AG08396 (cell line): ENCODE data around the gene RHOBTB3.

Experiments used
- DNase-seq: peaks from one replicate; pipeline ENCODE4 v3.0.0; 2012; ENCODE audit warnings: low spot score, mixed read lengths

Gene RHOBTB3

DNA sequence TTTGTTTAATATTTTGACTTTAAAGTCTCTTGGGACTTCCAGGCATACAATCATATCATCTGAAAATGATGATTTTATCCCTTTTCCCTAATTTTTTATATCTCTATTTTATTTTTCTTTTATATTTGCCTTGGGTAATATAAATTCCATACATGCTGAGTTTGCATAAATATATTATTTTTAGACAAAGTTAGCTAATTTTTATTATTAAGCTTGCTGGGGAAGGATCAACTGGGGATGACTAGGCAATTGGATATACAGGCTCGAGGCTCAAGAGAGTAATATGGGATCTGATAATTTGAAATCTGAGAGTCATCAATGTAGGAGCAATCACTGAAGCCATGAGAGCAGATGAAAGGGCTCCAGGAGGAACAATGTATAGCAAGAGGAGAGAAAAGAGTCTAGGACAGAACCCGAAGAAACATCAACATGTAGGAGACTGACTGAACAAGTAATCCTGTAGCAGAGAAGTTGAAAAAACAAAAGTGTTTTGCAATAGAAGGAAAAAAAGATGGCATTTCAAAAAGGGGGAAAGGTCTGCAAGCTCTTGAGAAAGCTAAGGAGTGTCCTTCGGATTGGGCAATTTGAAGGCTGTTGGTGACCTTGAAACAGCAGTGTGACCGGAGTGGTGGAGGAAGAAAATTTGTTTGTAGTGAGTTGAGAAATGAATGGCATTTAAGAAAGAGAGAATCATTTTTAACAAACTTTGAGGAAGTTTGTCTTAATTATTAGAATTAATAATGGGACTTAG, 17.0 kb upstream of the RHOBTB3 start:
- no peak for DNase-seq

DNA sequence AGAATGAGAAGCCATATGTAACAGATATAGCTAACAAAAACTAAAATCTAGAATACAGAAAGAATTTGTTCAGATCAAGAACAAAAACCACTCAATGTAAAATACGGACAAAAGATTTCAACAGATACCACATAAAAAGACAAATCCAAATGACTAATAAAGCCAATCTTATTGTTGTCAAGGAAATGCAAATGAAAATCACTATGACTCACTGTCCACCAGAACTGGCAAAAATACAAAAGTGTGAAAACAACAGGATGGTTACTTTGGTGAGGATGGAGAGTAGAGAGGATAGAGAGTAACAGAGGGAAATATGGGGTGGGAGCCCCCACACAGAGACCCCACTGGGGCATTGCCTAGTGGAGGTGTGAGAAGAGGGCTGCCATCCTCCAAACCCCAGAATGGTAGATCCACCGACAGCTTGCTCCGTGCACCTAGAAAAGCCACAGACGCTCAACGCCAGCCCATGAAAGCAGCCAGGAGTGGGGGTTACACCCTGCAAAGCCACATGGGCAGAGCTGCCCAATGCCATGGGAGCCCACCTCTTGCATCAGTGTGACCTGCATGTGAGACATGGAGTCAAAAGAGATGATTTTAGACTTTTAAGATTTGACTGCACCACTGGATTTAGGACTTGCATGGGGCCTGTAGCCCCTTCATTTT, 15.2 kb upstream of the RHOBTB3 start:
- peak; percentile 27 for DNase-seq

DNA sequence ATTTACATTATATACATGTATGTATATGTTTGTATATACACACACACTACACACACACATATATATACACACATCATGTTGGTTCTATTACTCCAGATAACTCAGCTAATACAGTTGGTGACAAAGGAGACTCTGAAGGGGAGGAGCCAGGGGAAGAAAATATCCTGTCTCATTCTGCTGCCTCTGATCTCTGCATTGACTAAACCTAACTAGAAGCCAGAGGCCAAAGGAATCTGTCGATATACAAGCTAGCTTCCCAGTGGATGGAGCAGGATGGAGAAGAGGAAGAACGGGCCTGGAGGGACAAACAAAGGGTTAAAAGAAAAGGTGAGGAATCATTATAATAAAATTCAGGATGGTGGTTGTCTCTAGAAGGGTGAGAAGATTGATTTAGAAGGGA, 13.7 kb upstream of the RHOBTB3 start:
- DNase-seq, result no peak

DNA sequence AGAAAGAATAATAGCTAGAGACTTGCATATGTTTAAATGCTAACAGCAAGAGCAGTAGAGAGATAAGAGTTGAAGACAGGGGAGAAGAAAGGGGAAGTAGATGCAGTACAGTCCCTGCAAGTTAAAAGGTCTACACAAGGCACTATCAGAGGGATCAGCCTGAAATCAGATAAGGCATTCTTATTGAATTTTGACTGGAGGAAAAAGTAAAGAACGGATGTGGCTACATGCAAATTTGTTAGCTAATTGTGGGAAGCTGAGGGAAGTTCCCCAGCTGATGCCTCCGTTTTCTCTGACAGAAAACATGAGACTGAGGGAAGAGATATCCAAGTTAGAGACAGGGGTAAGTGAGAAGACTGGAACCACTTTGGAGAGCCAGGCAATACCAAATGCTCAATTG, 12.9 kb upstream of the RHOBTB3 start:
- no peak for DNase-seq

DNA sequence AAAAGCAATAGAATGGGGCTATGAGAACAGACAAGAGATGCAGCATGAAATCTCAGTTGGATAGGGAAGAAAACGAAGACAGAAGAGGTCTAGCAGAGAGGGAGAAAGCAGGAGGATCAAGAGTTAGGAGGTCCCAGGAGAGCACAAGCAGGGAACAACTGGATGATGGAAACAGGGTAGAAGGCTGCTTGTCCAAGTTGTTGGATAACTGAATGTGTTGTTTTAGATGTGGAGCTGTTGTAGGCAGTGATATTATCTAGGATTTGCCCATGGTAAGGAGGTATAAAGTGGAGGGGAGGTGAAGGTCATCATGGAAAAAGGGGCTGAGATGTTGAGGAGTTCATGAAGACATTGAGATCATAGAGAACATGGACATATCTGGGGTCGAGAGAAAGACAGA, 12.4 kb upstream of the RHOBTB3 start:
- DNase-seq, result no peak

DNA sequence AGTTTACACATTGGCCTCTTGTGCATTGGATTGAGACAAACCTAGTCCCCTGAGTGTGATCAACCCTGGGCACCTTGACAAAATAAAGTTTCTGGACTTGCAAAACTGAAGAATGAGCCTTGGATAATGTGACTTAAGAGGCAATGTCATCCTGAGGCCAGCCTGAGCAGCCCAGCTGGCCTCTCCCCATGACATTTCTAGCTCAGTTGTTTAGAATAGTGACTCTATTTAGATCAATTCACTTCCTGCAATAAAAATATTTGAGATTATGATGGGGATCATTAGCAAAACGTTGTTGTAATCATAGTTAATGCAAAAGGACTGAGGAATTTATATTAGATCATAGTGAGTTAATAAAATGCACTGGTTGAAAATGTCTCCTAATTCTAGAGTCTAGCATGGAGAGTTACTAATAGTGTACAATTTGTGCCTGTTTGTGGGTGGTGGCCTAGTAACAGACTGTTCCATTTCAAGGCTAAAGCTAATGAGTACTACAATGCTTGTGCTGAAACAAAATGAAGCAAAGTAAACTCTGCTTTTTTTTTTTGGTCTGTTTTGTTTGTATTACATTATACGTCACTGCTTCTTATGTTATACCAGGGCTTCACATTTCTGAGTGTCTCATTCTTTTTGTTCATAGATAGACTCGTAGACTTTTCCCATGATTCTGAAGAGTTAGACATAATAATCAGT, 10.9 kb upstream of the RHOBTB3 start:
- no peak for DNase-seq

DNA sequence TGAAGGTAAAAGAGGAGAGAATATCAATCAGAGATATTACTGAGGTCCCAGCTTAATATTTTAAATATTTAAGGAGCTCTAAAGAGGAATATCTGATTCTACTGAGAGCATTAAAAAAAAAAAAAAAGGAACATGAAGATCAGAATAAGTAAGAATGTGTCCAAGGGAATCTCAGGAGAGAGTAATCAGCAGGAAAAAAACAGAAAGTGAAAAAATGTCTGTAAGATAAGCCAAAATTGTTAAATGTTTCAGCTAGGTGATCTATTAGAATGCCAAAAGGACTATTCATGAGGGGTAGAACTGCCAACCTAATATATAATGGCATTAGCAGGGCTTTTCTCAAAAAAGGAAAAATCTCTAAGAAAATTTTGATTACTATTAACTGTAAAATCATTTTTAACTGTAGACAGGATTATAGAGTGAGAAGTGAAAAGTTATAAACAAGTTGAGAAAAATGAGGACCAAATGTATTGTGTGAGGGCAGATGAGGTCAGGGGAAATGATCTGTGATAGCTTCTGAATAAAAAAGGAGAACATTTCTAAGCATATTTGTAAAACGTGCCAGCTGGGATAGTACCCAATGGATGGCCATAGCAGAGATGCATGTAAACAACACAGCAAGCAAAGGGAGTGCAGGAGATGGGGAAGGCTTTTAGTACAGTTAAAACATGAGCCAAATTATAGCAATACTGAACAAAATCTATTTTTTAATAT, 9.4 kb upstream of the RHOBTB3 start:
- no peak for DNase-seq

DNA sequence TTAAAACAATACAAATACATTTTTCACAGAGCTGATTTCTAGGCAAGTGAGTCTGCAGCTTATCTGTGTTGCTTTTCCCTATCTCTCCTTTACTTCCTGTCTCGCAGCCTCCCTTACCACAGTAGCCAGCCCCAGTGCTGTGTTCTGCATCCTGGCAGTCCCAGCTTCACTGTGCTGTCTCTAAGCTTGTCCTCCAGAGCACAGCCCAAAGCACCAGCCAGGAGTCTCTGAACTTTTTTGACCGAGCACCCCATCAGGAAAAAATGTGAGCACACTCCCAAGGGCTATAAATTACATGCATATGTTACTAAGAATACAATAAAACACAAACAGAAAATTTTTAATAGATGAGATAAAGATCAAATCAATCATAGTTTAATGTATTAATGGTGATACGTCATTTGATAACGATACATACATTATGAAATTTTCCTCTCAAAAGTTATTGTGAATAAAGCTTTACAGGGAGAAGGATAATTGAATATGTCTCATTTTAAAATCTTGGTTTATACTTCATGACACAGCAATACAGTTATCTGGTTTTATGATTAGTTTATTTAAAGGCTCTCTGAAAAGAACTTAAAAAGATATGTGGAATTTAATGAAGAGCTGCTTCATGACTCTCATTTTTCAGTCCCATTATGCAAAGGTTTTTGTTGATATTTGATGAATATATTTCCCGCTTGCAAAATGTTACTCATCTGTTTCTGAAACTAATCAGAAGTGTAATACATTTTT, 7.3 kb upstream of the RHOBTB3 start:
- no peak for DNase-seq

DNA sequence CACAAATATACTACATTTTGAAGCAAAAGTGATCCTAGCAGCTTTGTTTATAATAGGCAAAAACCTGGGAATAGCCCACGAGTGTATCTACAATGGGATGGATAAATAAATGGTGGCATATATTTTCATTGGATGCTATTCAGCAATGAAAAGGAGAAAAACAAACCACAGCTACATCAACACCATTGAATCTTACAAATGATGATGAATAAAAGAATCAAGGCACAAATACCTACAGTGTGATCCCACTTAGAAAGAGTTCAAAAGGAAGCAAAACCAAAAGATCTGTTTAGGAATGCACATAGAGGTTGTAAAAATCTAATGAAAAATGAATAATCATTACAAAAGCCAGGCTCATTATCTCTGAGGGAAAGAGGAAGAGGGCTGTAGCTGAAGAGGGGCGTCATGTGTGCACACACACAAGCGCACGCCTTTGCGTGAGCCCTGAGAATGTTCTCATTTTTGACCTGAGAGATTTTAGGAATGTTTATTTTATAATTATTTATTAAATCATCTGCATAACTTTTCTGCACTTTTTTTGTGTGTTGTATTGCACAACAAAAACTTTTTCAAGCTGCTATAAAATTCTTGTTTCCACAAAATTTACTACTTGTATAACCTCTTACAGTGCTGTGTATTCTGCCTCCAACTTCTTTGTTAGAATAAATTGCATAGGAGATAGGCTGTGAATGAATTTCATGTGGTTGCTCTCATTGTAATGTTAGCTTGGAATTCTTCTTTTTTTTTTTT, 5.9 kb upstream of the RHOBTB3 start:
- DNase-seq, result no peak

DNA sequence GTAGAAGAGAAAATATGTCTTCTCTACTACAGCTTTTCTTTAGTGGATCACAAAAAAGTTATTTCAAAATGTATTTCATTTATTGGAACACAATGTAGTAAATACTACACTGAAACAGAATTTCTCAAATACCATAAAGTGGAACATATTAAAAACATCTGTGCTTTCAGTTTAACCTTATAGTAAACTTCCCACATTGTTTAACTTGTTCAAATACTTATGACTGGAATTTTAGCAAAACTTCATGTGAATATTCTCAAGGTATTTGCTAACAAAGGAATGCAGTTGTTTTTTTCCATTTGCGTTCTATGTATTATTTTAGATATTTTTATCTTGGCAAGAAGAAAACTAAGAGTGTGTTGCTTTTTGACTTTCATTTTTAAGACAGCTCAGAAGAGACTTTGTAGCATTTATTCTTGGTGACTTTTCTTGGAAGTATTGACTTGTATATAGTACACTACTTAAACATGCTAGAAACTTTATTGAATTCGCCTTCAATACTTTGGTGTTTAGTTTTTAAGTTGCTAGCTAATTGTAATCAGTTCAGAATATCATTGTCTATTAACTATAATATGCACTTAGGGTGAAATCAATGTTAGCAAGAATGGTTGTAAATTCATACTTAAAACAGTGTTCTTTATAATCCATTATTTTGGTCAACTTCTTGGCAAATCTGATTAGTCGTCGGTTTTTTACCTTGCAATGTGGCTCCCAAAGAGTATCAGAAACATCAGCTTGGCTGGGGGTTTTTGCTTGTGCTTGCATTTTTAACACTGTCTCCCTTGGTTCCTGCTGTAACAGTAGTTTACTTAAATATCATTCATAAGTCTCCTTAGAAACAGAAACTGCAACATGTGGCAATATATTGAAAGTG, 5.0 kb upstream of the RHOBTB3 start:
- DNase-seq, result no peak

DNA sequence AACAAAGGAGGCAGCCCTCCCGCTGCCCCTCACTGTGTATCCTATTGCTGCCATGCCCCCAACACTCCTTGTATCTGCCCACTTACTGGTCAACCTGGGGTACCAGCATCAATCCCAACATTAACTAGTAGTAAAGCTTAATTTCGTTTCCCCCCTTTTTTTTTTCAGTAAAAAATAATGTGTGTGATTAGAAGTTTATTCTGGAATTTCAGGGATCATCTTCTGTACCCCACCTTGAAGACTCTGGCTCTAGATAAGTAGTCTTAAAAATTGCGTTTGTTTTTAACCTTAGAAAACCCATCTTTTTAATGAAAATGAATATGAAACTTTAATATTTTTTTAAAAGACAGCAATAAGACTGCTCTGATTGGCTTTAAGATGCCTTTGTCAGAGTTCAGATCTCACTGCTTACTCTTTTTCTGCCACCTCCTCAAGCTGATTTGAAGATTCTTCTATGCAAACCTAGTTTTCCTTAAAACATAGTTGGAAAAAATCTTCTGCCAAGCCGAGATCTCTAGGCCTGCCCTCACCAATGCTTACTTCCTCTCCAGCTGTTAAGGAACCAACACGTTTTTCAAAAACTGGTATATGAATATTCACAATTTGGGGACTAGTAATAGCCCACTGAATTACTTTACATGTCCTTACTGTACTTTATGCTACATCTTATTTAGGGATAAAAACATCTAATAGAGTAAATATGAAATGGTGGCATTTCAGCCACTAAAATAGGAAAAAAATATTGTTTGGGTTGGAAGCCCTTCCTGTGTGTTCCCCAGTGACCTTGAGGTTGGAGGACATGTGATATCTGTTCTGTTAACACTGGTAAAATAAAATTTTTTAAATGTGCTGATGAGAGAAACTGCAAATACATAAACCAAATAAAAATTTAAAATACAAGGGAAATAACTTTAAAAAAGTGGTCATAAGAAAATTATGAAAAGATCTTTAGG, 4.0 kb upstream of the RHOBTB3 start:
- DNase-seq, result no peak

DNA sequence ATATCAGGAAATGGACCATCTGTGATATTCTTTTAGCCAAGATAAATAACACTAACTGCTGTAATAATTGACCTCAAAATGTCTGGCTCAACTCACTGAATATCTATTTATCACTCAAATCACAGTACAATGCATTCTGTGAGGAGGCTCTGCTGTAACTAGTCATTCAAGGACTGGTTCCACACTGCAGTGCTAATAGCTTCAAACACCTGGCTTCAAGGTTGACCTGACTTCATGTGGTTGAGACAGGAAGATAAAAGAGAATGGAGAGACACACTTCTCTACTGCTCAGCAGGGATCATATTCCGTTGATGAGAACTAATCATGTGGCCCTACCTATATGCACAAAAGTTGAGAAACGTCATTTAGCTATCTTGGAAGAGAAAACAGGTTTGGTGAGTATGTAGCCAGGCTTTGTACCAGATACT, 3.4 kb upstream of the RHOBTB3 start:
- no peak for DNase-seq

DNA sequence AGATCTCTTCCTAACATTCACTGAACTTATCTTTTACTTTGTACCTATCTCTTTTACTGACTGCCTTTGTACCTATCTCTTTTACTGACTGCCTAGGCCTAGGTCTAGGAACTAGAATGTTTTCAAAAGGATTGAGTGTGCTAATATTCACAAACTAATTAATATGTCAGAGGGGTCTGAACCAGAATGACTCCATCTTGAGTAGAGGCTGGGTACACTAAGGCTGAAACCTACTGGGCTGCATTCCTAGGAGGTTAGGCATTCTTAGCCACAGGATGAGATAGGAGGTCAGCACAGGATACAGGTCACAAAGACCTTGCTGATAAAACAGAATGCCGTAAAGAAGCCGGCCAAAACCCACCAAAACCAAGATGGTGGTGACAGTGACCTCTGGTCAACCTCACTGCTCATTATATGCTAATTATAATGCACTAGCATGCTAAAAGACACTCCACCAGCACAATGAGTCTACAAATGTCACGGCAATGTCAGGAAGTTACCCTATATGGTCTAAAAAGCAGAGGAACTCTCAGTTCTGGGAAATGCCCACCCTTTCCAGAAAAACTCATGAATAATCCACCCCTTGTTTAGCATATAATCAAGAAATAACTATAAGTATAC, 2.5 kb upstream of the RHOBTB3 start:
- no peak for DNase-seq

DNA sequence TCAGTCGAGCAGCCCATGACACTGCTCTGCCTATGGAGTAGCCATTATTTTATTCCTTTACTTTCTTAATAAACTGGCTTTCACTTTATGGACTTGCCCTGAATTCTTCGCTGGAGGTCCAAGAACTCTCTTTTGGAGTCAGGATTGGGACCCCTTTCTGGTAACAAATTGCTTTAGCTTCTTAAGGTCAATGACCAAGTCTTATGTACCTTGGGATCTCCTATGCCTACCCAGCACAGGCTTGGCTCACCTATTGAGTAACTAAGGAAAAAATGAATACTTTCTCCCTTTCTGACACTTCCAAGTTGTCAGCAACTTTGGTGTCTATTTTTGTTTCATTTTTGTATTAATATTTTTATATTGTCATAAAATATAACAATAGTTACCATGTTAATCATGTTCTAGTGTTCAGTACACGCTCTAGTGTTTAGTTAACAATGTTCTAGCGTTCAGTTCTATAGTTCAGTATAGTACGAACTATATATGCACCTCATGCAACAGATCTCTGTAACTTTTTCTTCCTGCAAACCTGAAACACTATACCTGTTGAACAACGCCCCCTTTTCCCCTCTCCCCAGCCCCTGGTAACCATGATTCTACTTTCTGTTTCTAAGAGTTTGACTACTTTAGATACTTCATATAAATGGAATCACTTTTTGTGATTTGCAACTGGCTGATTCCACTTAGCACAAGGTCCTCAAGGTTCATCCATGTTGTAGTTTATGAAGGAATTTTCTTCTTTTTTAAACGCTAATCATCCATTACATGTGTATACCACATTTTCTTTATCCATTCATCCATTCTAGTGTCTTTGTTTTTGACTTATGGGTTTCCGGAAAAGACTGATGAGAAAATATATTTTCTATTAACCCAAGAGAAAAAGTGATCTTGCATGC, 1.8 kb upstream of the RHOBTB3 start:
- no peak for DNase-seq

DNA sequence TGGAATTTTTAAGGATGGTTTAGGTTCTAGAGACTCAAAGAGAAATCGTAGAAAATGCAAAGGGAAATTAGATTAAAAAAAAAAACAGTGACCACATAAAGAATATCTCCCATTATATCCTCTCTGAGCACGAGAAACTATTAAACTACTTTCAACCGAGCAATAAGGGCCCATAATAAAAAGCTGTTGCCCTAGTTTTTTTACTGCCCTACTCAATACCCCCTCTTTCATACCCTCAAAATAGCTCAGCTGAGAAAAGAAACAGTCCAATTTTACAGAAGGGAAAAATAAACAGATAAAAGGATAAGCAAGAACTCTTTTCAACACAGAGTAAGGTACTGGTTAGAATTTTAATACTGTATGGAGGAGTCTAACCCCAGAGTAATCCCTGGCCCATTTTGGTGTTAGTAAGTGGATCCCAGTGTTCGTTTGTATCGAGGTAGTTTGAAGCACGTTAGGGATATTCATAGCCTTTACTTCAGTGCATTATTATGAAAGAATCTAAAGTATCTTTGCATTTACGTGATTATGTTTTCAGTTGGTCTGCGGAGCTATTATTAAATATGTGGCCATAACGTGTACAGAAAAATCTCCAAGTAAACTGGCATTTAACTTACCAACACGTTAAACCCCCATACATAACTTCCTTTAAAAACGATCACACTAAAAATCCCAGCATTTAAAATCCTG, 980 bp upstream of the RHOBTB3 start:
- no peak for DNase-seq

DNA sequence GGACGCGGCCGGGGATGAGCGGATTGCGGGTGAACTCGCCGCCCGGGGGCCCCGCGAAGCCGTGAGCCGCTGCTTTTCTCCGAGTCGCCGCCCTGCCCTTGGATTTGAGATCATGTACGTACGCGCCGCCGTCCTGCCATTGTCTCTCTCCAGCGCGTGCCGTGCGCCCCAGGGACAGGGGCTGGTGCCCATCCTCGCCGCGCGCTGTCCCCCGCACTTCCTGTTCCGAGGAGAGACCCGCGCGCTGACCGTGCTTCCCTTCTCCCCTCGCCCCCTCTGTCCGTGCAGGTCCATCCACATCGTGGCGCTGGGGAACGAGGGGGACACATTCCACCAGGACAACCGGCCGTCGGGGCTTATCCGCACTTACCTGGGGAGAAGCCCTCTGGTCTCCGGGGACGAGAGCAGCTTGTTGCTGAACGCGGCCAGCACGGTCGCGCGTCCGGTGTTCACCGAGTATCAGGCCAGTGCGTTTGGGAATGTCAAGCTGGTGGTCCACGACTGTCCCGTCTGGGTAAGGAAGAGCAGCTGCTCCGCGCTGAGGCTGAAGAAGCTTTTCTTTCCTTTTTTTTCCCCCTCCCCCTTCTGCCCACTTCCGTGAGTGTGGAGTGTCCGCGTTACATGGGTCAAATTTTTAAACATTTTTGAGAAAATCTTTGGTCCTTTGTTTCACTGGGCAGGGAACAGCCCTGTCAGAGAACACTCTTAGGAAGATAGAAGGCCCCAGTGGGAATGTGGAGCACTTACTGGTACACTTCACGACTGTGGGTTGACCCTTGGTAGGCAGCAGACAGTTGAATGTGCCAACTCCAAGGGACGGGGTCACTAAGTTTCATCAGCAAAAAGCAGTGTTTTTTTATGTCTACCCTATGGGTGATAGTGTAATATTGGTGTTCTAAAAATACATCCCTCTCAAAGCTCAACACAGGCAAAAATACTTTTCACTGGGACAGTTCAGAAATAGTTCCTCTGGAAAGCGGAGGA, 727 bp downstream of the RHOBTB3 start:
- DNase-seq, result no peak
